ENCODE data around the gene TSN.

GRCh38 chr2:121717529-121717928 is 37.9 kb upstream of the TSN start:
- no peak for TF ChIP-seq CTCF (conservative IDR thresholded peaks at IDR 0.05)
- no peak for TF ChIP-seq ZFX (IDR thresholded peaks at IDR 0.05)
